Measurements from ENCODE around the gene IMPG2.

Gene IMPG2

DNA sequence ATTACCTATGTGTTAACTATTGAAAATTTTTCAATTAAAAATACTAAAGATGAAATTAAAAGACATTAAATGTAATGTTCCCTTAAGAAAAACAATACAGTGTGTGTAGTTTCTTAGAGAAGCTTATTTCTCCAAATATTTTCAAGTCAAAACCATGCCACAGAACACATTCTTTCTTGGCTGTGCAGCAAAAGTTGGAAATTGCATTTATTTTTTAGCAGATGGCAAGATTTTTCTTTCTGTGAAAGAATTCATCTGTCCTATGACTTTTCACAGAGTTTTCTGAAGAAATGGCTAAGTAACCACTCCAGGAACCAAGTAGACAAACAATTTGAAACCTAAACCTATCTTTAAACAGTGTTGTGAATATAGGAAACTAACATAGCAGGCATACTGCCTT is 47.2 kb downstream of the IMPG2 start:
- DNase-seq: no peak

- DNase-seq: no peak
These were observed 48.6 kb downstream of the IMPG2 start for GRCh38 chr3:101271728-101272127.

GRCh38 chr3:101270149-101270548 is 50.2 kb downstream of the IMPG2 start:
- no peak for DNase-seq

DNA sequence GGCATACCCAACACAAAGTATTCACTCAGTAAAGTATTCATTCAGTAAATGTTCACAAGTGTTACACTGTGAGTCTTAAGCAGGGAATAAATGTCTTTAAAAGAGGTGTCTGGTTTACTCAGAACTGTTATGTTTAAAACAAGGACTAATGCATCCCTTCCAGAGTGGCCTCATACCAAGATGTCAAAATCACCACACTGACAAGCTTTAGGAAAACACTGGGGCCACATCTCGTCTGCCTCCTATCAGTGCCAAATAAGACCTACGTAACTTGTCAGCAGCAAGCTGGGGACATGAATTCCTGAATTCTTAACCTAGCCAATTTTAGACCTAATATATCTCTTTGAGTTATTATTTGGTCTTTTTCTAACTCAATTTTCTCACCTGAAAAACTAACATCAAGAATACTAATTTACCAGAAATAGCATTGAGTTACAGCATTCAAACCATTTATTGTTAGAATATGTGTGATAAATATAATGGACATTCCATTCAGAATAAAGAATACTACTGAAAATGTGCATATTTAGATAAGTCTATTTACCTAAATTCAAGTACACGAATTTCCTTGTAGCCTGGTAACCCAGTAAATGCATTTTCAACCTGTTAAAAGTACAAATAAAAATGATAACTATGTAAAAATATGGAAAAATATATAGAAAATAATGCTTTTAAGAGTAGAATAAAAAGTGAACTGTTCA is 51.3 kb downstream of the IMPG2 start:
- DNase-seq: no peak

- no peak for DNase-seq
These were observed 52.2 kb downstream of the IMPG2 start for GRCh38 chr3:101268141-101268540.

DNA sequence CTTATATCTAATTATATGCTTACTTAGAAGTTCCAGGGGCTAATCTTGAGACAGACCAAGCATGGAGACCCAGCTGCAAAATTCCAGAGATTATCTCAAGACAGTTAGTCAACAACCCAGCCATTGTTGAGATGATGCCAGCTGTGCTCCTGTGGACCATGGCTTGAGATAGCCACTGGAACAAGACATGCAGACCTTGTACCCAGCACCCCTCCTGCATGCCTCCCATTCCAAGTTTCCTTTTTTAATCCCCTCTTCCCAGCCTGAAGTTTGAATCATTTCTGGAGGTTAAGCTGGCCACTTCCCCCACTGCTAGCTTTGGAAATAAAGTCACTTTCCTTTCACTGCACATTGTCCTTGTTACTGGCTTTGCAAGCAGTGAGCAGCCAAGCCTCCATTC is 53.8 kb downstream of the IMPG2 start:
- no peak for DNase-seq

DNA sequence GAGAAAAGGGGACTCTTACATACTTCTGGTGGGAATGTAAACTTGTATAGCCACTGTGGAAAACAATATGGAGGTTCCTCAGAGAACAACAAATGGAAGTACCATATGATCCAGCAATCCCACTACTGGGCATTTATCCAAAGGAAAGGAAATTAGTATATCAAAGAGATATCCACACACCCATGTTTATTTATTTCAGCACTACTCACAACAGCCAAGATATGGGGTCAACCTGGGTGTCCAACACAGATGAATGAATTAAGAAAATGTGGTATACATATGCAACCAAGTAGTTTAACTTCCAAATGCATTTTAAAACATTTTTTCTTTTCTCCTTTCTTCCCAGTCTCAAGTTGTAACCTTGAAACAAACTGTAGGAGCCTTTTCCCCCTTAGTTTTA is 54.3 kb downstream of the IMPG2 start:
- no peak for DNase-seq

DNA sequence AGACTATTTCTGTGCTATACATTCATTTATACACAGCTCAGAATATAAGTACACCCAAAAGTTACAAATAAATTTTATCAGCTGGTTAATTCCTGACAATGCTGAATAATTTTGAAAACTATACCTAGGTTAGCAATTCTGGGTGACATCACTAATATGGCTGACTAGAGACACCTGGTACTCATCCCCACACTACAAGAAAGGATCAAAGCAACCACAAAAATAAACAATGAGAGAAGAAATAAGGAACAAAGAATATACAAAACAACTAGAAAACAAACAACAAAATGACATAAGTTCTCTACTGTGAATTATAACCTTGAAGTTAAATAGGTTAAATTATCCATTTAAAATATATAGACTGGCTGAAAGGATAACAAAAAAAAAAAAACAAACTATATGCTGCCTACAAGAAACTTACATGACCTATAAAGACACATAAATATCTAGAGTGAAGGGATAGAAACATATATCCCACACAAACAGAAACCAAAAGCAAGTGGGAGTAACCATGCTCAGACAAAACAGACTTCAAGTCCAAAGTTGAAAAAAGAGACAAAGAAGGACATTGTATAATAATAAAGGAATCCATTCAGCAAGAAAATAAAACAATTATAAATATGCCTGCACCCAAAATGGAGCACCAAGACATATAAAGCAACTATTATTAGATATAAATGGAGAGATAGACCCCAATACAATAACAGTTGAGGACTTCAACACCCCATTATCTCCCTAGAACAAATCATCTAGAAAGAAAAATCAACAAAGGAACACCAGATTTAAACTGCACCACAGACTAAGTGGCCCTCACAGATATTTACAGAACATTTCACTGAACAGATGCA is 57.8 kb downstream of the IMPG2 start:
- DNase-seq: no peak

GRCh38 chr3:101261506-101261905 is 58.9 kb downstream of the IMPG2 start:
- DNase-seq: no peak

GRCh38 chr3:101259485-101260341 is 60.7 kb downstream of the IMPG2 start:
- DNase-seq: no peak

DNA sequence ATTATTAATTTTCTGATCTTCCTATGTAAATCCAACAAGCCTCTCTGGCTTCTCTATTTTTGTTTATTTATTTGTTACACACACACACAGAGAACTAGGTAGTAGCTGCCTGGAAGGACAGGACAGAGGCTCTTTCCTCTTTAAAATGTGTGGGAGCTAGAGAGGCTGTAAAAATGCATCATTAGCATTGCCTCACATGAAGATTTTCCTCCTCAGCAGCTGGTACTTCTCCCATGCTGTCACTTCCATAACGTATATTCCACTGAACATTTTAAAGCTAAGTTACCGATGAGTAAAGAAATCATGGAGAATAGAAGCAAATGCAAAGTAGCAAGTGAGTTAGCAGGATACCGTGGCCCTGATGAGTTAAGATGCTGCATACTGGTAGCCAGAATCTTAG is 63.9 kb downstream of the IMPG2 start:
- no peak for DNase-seq

DNA sequence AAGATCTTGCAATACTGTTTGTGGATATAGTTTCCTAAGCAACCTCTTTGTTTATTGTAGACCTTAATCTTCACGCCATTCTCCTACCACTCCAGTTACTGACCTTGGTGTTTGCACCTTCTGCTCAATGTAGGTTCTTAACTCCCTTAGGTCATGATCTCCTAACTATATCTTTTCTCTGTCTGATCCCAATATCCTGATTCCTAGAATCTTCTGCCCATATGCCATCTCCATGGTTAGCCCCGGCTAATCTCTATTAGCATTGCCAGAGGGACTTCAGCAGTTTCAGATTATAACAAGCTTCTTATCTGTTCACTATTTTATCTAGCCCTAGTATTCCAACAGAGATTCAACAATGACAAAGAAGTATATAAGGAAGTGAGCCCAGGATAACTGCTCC is 64.9 kb downstream of the IMPG2 start:
- no peak for DNase-seq

DNA sequence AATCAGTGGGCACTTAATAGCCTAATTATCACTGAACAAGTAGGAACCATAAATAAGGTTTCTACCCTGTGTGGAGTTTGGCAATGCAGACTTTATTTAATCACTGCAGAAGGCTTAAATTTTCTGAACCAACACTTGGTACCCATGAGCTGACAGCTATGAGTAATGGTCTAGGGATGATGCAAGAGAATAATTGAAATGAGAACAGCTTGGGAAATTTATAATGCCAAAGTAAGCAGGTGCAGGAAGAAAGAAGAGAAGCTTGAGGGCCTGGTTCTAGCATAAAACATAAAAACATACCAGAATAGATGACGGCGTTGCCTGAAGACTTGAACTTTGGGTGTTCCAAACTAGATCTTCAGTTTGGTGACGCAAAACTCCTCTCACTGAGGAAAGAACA is 67.0 kb downstream of the IMPG2 start:
- no peak for DNase-seq

DNA sequence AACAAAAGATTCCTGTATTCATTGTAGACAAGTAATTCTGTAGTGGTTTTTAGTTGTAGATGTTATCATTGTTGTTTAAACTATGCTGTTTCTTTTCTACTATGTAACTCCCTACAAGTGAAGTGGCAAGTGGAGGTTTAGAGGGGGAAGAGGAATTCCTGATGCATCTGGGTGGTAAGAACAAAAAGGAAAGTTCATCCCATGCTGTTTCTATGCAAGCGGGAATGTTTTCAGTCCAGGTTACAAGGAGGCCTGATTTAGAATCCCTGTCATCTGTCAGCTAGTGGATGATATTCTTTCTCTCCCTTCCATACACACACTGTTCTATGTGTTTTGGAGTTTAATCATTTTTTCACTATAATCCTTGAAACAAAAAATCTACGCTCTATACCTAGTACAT is 67.4 kb downstream of the IMPG2 start:
- DNase-seq: no peak

GRCh38 chr3:101252307-101252706 is 68.1 kb downstream of the IMPG2 start:
- DNase-seq: no peak

GRCh38 chr3:101251441-101251840 is 68.9 kb downstream of the IMPG2 start:
- no peak for DNase-seq

DNA sequence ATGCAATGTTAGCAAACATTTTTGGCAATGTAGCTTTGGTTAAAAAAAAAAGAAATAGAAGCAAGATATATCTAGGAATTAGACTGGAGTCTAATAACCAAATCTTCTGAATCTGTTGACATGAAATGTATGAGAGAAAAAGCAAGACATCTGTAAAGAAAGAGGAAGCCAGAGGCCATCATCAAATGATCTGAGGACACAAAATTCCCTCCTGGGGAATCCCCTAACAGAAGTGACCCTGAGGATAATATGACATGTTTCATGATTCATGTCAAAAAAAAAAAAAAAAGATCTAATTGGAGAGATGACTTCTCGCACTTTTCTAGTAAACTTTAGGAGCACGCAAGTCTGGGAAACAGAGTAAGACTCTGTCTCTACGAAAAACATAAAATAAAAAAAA is 70.9 kb downstream of the IMPG2 start:
- DNase-seq: no peak

DNA sequence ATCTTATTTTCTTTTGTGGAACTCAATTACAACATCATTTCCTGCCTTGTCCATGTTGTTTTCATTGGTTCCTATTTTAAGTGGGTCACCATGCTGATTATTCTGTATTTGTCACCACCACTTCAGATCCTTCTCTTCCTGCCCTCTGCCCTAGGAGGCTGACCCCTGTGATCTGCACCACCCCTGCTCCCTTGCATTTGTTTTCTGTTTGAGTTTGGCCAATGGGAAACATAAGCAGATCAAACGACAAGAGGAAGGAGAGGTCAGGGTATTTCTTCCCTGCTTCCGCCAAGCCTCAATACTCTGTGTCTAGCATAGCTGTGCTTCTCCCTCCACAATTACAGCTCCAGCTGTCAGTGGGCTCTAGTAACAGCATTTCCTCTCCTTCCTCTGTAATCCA is 71.6 kb downstream of the IMPG2 start:
- no peak for DNase-seq

DNA sequence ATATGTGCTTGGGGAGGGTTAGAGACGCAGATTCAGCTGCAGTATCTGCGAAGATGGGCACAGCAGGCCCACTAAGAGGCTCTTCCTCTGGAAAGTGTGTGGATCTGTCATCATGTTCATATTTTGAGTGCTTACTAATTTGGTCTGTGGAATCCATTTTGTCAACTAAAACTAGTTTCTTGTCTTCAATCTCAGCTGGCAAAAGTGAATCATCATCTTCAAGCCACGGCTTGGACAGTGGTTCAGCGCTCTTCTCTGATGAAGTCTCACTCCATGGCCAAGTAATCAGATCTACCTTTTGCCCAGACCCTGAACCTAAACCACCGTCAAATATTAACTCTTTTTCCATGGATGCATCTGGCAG is 76.2 kb downstream of the IMPG2 start:
- no peak for DNase-seq

GRCh38 chr3:101243285-101244211 is 76.8 kb downstream of the IMPG2 start:
- DNase-seq: peak; percentile 29

DNA sequence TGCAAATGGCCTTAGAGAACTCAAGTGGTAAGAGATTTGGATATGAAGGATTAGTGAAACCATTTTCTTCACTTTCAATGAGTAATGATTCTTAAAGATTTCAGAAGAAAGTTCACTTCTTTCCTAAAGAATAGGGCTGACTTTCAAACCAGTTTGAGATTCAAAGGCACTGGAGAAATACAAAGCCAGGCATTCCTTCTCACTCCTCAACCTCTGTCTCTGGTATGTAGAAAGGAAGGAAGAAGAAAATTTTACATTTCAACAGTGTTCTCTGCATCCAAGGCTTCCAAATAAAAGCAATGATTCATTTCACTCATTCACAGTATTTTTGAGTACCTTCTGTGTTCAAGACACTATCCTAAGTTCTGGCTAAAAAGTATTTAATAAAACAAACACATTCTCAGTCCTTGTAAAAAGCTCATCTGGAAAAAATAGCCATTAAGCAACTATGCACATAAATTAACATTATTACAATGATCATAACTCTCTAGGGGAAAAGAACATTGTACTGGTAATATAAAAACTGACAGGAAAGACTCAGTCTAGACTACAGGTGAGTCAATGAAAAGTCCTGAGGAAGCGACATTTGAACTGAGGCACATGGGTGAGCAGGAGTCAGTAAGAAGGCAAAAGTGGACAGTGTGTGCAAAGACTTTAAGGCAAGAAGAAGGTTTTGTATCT is 79.5 kb downstream of the IMPG2 start:
- no peak for DNase-seq

GRCh38 chr3:101235048-101235447 is 85.3 kb downstream of the IMPG2 start:
- no peak for DNase-seq
